Activated CD4-positive, alpha-beta T cell treated with anti-CD3 and anti-CD28 coated beads, Interleukin-2, amount 10 ng/mL, durations not matched to agents 7 days and 5 days (primary cell): ENCODE data around the gene ARNT2. TPM values are rescaled to one million over a fixed set of nuclear protein-coding genes. Genes with fewer than 3 reads are reported as not detected.

ENCODE experiments used
- CTCF ChIA-PET: fragments of 350-600 bp; sonication (Branson Sonifier 250); formaldehyde crosslinking; loops from one replicate; lab custom pipeline; 2021; ENCODE audit warnings: antibody characterized with exemption; lab: Charles Lee
- POLR2A ChIA-PET: fragments of 350-600 bp; sonication (Branson Sonifier 250); formaldehyde crosslinking; loops from one replicate; lab custom pipeline; 2021; ENCODE audit warnings: antibody characterized with exemption; lab: Charles Lee
- DNase-seq: peaks from one replicate; pipeline ENCODE4 v3.0.0-alpha.2; 2020
- H3K27ac Mint-ChIP-seq: one replicate; pipeline ENCODE4 v1.8.0; 2021; ENCODE audit warnings: mild to moderate bottlenecking, moderate library complexity, mixed read lengths
- H3K27me3 Mint-ChIP-seq: one replicate; pipeline ENCODE4 v1.8.0; 2021; ENCODE audit warnings: mixed read lengths
- H3K36me3 Mint-ChIP-seq: one replicate; pipeline ENCODE4 v1.8.0; 2021; ENCODE audit warnings: low read depth, mixed read lengths
- H3K4me1 Mint-ChIP-seq: one replicate; pipeline ENCODE4 v1.8.0; 2021; ENCODE audit warnings: mixed read lengths
- H3K4me3 Mint-ChIP-seq: one replicate; pipeline ENCODE4 v1.8.0; 2021; ENCODE audit warnings: mild to moderate bottlenecking, moderate library complexity, mixed read lengths
- H3K9me3 Mint-ChIP-seq: one replicate; pipeline ENCODE4 v1.8.0; 2021; ENCODE audit warnings: mixed read lengths
- total RNA-seq, 2 experiments: library from RNA; stranded (reverse); gene quantifications; one replicate each; pipeline ENCODE4 v1.2.3, GENCODE V29; 2021

The ARNT2 gene
- total RNA-seq, 2 experiments from 2014 or later: not detected

DNA sequence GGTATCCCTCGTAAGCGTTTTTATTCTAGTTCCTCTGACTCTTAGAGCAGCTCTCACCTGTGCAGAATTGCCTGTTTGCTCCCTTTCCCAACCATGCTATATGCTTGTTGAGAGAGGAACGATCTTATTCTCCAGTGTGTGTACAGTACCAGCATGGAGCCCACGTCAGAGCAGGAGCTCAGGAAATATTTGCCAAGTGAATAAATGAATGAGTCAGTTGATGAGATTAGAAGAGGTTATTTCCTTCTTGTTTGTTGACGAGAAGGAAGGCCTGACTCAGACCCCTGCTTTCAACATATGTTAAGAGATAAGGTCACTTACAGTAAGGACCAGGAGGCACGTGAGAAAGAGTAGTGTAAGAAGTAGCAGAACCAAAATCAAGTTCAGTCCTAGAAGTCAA, 184.6 kb downstream of the ARNT2 start:
- Mint-ChIP-seq H3K9me3 (no peaks in the 10 kb centered on the region), H3K36me3 (no peaks in the 10 kb centered on the region), H3K4me3 (no peak overlapping the region), H3K27ac (no peak overlapping the region), H3K4me1 (no peaks in the 10 kb centered on the region), H3K27me3 (peaks cover 2% of the 10 kb centered on the region)
- DNase-seq: no peak
- POLR2A ChIA-PET: no interaction called here
- CTCF ChIA-PET: no interaction called here

DNA sequence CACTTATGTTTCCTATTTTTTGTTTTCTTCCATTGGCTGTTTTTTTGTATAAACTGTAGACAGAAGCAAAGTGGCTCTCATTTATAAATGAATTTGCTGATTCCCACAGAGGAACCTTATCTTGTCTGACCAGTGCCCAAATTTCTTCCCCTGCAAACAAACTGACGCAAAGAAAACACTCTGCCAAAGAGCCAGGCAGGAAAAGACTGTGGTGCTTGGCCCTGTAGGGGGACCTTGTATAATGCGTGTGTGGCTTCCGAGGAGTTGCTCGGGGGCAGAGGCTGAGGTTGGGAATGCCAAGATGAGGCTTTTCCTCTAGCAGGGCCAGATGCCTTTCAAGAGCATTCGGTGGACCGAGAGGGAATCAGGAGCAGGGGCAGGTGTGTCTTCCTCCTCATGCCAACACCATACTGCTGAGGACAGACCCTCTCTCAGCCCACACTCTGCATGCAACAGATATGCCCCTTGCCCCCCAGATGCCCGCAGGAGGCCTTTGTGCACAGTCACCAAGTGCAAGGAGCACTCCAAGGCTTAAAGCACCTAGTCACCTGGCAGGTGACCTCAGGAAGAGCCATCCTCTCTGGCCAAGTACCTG, 186.7 kb downstream of the ARNT2 start:
- H3K4me1 Mint-ChIP-seq: no peaks in the 10 kb centered on the region
- H3K36me3 Mint-ChIP-seq: no peaks in the 10 kb centered on the region
- ChIA-PET CTCF (no interaction called here), POLR2A (no interaction called here)
- H3K27ac Mint-ChIP-seq: no peak overlapping the region
- no peak overlapping the region for H3K4me3 Mint-ChIP-seq
- no peaks in the 10 kb centered on the region for H3K9me3 Mint-ChIP-seq
- no peak for DNase-seq
- no peaks in the 10 kb centered on the region for H3K27me3 Mint-ChIP-seq

DNA sequence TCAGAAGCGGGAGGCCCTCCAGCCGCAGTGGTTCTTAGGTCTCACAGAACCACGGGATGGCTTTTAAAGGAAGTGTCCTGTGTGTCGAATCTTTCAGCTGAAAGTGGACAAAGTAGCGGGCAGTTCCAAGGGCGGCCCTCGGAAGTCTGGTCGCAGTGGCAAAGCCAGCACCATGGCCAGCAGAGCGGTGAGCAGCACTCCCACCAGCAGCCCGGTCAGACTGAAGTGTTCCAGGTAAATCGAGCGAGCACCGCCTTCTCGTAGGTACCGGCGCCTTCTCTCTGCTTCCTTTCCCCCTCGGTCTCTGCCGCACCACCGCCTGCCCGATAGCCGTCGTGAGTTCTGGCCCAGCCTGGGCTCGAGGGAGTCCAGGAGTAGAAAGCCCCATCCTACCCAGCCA, 187.3 kb downstream of the ARNT2 start:
- Mint-ChIP-seq H3K4me3 (no peak overlapping the region), H3K9me3 (no peaks in the 10 kb centered on the region), H3K4me1 (no peaks in the 10 kb centered on the region), H3K27me3 (no peaks in the 10 kb centered on the region), H3K36me3 (no peaks in the 10 kb centered on the region), H3K27ac (no peak overlapping the region)
- no peak for DNase-seq
- POLR2A ChIA-PET: no interaction called here
- CTCF ChIA-PET: interaction anchor here (0.5 kb wide), 1 partner anchor 864 kb away, joined by 3 read pairs; no protein-coding TSS in a partner anchor

DNA sequence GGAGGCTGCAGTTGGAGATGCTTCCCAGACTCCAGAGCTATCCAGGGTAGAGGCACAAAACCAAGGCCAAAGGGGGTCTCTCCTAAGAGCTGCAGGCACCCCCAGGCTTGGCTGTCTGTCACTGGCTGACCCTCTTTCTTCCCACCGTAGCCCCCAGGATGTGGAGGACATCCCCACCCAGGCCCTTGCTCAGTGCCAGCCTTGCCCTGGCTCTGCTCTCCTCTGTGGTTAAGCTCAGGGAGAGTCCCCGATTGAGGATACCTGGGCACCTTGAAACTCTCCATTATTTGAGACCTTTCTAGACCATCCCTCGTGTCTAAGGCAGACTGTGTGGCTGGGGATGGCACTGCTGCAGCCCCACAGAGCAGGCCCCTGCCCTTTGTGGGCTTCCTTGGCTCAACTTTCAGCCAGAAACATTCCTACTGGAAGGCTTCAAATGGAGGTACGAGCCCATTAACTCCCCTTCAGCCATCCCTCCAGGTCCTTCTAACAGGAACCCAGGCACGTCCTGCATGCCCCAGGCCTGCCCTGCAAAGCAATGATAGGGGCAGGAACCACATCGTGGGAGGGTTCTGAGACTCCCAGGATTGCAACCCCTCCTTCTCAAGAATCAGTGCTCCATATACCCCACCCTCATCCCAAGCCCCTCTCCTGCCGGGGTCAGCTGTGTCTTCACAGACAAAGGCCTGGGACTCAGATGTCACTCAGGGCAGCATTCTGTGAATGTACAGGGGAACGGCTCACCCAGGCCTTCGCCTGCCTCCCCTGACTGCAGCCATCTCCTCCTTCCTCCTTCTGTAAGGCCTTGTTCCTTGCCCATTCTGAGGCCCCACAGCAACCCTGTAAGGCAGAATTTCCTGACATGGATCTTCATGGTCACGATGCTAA, 188.0 kb downstream of the ARNT2 start:
- Mint-ChIP-seq H3K9me3 (no peaks in the 10 kb centered on the region), H3K4me1 (no peaks in the 10 kb centered on the region), H3K36me3 (no peaks in the 10 kb centered on the region), H3K27ac (no peak overlapping the region), H3K27me3 (no peaks in the 10 kb centered on the region), H3K4me3 (no peak overlapping the region)
- ChIA-PET POLR2A (no interaction called here), CTCF (interaction anchor here (0.5 kb wide), 1 partner anchor 863 kb away, joined by 3 read pairs; no protein-coding TSS in a partner anchor)
- no peak for DNase-seq

DNA sequence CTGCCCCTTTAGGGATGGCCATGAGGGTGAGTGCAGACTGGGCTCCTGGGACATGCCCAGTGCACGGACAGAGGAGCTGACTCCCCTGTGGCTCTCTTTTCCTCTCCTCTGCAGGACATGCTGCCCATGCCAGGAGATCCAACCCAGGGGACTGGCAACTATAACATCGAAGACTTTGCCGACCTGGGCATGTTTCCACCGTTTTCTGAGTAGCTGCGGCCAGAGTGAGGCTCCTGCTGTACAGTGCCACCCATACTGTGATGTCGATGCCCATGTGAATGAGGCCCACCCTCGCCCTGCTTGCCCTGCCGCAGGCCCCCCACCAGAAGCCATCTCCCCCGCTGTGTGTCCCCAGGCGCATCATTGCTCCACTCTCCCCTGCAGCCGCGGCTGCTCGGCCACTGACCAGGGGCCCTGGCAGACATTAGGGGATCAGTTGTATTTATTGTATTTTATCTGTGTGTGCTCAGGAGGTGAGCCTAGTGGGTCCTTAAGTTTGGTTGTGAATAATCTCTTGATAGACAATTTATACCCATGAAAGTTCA, 189.4 kb downstream of the ARNT2 start:
- Mint-ChIP-seq H3K4me1 (no peaks in the 10 kb centered on the region), H3K4me3 (no peak overlapping the region), H3K9me3 (no peaks in the 10 kb centered on the region), H3K27ac (no peak overlapping the region), H3K36me3 (no peaks in the 10 kb centered on the region), H3K27me3 (peaks cover 2% of the 10 kb centered on the region)
- CTCF ChIA-PET: no interaction called here
- POLR2A ChIA-PET: no interaction called here
- DNase-seq: no peak

DNA sequence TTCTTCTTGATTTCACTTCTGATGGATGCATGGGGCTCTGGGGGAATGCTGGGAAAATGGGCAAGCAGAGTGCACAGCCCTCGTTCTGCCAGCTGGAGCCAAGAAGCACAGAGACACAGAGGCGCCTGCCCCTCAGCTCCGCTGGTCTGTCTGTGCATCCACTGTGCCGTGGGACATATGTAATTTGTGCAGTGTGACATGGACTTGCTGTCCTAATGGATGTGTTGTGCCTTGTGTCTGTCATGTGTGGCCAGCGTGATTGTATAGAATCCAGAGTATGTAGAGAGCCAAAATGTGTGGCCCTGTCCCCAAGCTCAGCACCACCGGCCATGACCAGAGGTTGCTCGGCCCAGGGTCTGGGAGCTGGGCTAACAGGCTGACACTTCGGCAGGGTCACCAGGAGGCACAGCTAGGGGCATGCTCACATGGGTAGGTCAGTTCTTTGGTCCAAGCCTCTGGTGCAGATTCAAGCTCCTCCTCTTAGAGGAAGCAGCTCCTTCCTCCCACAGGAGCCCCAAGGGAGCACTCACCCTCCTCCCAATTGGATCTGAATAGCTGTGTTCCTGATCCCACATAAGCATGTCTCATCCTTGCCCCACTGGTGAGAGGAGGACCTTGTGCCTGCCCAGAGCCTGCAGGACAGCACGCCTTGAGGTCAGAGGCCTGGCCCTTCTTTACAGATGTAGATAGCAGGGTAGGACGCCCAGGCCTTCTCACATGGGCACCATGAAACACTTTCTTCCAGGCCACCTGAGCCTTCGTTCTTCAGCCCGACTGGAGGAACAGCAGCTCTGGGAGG, 190.1 kb downstream of the ARNT2 start:
- ChIA-PET CTCF (no interaction called here), POLR2A (no interaction called here)
- no peaks in the 10 kb centered on the region for H3K9me3 Mint-ChIP-seq
- no peak overlapping the region for H3K27ac Mint-ChIP-seq
- H3K27me3 Mint-ChIP-seq: peaks cover 2% of the 10 kb centered on the region
- no peak overlapping the region for H3K4me3 Mint-ChIP-seq
- DNase-seq: no peak
- no peaks in the 10 kb centered on the region for H3K36me3 Mint-ChIP-seq
- no peaks in the 10 kb centered on the region for H3K4me1 Mint-ChIP-seq

DNA sequence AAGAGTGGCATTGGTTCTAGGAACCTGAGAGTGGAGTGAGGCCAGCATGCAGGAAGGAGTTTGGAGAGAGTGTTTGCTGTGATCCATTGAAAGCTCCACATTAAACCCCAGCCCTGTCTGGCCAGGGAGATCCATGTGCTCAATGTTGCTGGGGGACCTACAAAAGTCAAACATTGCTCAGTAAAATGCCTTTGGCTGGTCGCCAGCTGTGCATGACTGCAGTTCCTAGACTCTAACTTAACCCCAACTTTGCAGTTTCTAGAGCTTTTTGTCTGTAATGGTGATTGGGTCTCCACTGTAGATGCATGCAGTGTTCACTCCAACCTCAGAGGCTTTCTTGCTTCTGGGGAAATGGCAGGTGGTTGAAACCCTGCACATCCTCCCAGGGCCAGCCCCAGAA, 191.2 kb downstream of the ARNT2 start:
- CTCF ChIA-PET: no interaction called here
- POLR2A ChIA-PET: no interaction called here
- Mint-ChIP-seq H3K4me3 (no peak overlapping the region), H3K9me3 (no peaks in the 10 kb centered on the region), H3K36me3 (no peaks in the 10 kb centered on the region), H3K4me1 (no peaks in the 10 kb centered on the region), H3K27me3 (peaks cover 3% of the 10 kb centered on the region), H3K27ac (no peak overlapping the region)
- DNase-seq: no peak

DNA sequence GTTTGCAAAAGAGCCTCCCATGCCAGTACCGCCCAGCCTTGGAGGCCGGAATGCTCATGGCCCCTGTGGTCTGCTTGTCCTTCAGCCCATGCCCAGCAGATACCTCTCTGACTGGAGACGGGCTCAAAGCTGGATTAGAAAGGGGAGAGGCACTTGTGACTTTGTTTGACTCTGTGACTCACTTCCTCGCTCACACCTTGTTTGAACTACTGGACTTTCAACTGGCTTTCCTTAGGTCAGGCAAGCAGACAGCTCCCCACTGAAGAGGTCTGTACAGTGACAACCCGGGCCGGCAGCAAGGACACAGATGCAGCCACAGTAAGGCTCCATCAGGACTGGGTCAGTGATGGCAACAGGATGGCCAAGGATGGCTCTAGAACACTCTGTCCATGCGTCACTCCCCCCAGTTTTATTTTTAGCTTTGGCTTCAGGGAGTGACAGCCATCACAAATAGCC, 192.4 kb downstream of the ARNT2 start:
- Mint-ChIP-seq H3K4me3 (no peak overlapping the region), H3K36me3 (no peaks in the 10 kb centered on the region), H3K27me3 (peaks cover 8% of the 10 kb centered on the region), H3K4me1 (no peaks in the 10 kb centered on the region), H3K9me3 (no peaks in the 10 kb centered on the region), H3K27ac (no peak overlapping the region)
- POLR2A ChIA-PET: no interaction called here
- CTCF ChIA-PET: interaction anchor here (0.6 kb wide), 1 partner anchor 269 kb away, joined by 3 read pairs; no protein-coding TSS in a partner anchor
- no peak for DNase-seq

DNA sequence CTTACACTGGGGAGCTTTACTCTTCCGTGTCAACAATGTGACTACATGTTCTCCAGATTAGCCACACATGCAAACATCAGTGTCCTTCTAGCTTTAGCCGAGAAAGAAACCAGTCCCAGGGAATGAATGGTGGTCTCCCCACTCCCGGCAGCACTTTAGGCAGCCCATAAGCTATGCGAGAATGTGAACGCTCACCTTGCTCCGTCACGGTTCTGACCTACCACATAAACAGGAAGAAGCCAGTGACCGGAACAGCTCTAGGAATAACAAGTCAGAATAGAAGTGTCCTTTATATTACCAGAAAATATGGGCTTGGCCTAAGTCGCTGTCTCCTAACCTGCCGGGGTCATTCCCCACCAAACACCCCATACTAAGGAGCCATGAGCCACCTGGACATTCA, 192.9 kb downstream of the ARNT2 start:
- Mint-ChIP-seq H3K36me3 (no peaks in the 10 kb centered on the region), H3K27ac (no peak overlapping the region), H3K4me1 (no peaks in the 10 kb centered on the region), H3K27me3 (peaks cover 8% of the 10 kb centered on the region), H3K9me3 (no peaks in the 10 kb centered on the region), H3K4me3 (no peak overlapping the region)
- CTCF ChIA-PET: interaction anchor here (0.6 kb wide), 1 partner anchor 269 kb away, joined by 3 read pairs; no protein-coding TSS in a partner anchor
- DNase-seq: no peak
- POLR2A ChIA-PET: no interaction called here

DNA sequence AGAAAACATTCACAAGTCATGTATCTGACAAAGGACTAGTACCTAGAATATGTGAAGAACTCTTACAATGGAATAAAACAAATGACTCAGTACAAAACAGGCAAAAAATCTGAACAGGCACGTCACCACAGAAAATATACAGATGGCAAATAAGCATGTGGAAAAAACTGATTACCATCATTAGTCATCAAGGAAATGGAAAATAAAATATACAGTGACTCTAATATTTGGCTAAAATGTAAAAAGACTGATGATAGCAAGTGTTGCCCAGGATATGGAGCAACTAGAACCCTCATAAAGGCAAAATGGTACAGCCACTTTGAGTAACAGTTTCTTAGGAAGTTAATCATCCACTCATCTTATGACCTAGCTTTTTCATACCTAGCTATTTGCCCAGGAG, 195.2 kb downstream of the ARNT2 start:
- Mint-ChIP-seq H3K4me3 (no peak overlapping the region), H3K36me3 (no peaks in the 10 kb centered on the region), H3K27me3 (peaks cover 8% of the 10 kb centered on the region), H3K4me1 (no peaks in the 10 kb centered on the region), H3K27ac (no peak overlapping the region), H3K9me3 (no peaks in the 10 kb centered on the region)
- DNase-seq: no peak
- ChIA-PET CTCF (no interaction called here), POLR2A (no interaction called here)

DNA sequence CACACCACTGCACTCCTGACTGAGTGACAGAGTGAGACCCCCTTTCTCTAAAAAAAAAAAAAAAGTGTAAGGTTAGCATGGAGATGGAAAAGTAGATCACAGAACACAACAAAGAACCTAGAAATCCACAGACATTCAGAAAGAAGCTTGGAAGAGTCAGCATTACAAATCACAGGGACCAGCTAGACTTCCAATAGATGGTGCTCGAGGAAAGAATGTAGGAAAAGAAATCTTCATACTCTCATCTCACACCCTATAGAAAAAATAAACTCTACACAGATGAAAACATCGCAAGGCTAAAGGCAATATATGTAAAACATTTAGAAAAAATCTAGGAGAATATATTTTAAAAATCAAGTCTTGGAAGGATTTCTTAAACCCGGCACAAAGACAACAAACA, 196.4 kb downstream of the ARNT2 start:
- no peak for DNase-seq
- ChIA-PET POLR2A (no interaction called here), CTCF (interaction anchor here (0.6 to 1.0 kb wide), 3 partner anchors 39 to 1278 kb away, joined by 3 to 4 read pairs (median 3); no protein-coding TSS in a partner anchor)
- Mint-ChIP-seq H3K9me3 (no peaks in the 10 kb centered on the region), H3K27ac (no peak overlapping the region), H3K27me3 (peaks cover 8% of the 10 kb centered on the region), H3K36me3 (no peaks in the 10 kb centered on the region), H3K4me3 (no peak overlapping the region), H3K4me1 (no peaks in the 10 kb centered on the region)

DNA sequence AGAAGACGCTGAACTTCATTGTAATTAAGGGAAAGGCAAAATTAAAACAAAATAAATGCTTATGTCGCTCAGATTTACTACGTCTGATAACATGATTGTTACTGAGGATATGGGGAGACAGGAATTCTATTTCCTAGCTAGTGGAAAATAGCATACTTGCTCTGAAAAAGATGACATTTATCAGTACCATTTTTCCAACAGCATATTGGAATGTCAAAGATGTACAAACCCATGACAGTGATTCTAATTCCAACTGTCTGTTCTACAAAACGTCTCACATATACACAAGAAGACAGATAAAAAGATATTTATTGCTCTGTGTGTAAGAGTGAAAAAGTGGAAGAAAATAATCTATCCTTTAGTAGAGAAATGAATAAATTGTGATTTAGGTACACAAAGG, 197.1 kb downstream of the ARNT2 start:
- POLR2A ChIA-PET: no interaction called here
- H3K9me3 Mint-ChIP-seq: no peaks in the 10 kb centered on the region
- H3K27ac Mint-ChIP-seq: no peak overlapping the region
- H3K27me3 Mint-ChIP-seq: peaks cover 8% of the 10 kb centered on the region
- no peak overlapping the region for H3K4me3 Mint-ChIP-seq
- CTCF ChIA-PET: interaction anchor here (0.6 kb wide), 2 partner anchors 798 to 1277 kb away, joined by 3 to 4 read pairs; no protein-coding TSS in a partner anchor
- H3K36me3 Mint-ChIP-seq: no peaks in the 10 kb centered on the region
- no peaks in the 10 kb centered on the region for H3K4me1 Mint-ChIP-seq
- DNase-seq: no peak
